DMS53 treated with DMSO at 0.1 percent for 48 hours (cell line): ENCODE data around the gene CCN6.
"Not testable (repeated sequence)": the region's sequence is repeated elsewhere in the genome, so short reads cannot be mapped to it uniquely, and the experiment has no call there.

Source experiments
- DNase-seq: peaks from one replicate; lab custom pipeline; 2025; ENCODE audit not compliant: unreplicated experiment; lab: John Stamatoyannopoulos, UW

CCN6 gene

DNA sequence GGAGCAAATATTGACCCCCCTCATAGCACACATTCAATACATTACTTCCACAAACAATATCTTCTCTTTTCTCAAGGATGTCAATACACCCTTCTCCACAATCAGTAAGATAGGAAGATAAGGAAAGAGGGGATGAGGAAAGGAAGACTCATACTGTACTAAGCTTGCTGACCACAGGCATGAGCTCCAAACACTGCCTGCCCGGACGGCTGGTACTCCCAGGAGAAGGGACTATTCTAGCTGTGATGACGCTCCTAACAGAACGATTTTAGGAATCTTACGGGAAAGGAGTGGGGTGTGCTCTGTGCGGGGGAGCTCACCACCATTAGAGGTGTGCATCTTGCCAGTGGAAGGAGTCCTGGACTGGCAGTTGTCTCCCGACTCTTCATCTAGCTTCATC, 3.9 kb upstream of the CCN6 start:
- no peak for DNase-seq

DNA sequence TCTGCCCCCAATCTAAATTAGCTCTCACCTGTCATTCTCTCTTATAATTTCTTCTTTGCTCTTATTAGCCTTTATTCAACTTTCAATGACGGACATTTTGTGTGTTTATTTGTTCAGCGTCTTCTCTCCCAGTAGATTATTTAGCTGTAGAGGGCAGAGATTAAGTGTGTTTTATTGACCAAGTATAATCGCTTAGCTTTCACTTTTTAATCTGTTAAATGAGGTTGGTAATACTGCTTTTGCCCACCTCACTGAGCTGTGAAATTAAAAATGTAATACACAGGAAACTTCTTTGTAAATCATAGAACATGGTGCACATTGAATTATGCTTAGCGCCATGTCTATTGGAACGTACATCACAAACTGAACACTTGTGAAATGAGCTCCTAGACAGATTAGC, 3.5 kb upstream of the CCN6 start:
- no peak for DNase-seq

DNA sequence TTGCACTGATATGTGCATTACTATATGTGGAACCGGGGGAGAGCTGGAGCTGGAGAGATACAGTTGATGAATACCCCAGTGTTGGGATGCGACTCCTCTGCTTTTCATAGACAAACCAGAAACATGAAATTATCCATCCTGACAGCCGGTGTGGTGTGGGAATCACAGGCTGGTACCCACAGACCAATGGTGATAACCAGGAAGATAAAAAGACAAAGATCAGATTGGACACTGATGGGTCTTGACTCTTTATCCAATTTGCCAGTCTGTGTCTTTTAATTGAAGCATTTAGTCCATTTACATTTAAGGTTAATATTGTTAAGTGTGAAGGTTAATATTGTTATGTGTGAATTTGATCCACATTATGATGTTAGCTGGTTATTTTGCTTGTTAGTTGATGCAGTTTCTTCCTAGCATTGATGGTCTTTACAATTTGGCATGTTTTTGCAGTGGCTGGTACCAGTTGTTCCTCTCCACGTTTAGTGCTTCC, 2.6 kb upstream of the CCN6 start:
- DNase-seq = not testable (repeated sequence)

DNA sequence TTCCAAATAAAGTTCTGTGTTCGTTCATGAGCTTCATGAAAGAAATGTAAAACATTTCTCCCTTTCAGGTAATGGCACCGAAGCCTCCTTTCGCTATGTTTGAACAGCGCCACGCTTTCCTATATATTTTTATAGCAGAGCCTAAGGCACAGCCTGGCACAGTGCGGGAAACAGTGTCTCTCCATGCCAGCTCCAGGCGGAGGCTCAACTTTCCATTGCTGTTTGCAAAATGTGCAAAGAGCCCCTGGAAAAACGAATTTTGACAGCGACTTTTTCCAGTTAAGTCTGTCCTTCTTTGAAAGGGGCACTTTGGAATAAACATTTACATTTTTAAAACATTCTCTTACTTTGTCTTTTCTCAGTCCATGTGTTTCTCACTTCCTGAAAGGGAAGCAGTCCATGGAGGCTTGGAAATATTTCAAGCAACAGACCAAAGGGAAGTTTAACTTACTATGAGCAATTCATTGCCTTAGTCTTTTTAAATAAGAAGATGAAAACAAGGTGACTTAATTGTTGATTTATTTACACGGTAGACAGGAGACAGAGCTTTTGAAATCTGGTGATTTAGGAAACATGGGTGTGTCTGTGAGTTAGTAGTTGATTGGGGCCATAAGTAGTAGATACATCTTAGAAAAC, 769 bp downstream of the CCN6 start:
- DNase-seq = no peak

DNA sequence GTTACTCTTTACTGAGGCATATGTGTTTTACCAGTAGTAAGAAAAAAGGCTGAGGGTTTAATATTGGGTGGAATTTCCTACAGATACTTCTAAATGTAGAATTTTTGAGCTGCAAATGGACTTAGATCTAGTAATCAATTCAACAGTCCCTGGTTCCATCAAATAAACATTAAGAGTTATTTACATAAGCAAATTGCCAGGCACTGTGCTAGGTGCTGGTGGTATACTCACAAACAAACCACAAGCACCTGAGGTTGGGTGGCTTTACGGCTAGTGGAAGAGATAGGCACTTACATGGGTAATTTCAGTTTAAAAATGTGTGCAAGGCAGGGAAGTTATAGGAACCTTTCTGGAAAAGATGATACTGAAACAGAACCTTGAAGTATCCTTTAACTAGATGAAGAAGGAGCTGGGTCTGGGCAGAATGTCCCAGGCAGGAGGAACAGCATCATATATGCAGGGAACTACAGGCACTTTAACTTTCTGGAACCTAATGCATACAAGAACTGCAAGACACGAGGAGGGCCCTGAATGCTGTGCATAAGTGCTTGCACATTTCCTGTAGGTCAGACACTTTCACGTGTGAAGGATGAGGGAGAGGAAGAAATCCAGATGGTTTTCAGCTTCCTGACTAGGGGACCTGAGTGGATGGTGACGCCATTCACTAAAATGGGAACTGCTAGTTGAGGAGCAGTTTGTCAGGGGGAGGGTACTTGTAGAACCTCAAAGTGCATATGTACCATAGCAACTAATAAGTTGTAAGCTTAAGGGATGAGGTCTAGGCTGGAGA, 4.5 kb downstream of the CCN6 start:
- no peak for DNase-seq

DNA sequence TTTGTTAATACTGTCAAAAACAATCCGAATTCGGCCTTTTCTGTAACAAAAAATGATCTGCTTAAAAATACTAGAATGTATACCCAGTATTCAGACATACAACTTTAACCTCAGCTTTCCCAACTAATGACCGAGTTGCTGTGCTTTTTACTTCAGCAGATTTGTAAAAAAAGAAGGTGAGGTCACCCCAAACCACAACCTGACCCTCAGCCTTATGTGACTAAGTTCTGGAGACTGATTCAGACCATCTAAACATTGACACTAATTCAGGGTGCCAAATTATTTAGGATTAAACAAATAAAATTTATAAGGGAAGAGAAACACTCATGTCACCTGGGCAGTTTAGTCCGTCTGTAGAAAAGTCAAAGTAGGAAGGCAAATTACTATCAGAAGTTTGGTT, 7.7 kb downstream of the CCN6 start:
- no peak for DNase-seq

DNA sequence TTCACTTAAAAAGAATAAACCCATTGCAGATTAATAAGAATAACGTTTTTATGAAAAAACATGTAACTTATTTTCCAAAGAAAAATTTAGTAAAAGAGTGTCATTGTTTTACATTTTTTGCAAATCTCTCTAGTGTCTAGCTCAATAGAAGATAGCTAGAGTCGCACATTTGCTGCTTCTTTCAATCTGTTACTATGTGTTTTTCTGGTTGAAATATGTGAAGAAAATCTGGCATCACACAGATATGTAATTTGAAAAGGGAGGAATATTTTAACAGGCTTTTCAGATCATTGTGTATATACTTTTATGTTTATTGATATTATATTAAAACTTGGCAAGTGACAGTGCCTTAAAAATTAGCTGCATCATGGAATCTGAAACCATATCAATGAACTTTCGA, 9.1 kb downstream of the CCN6 start:
- DNase-seq = no peak

DNA sequence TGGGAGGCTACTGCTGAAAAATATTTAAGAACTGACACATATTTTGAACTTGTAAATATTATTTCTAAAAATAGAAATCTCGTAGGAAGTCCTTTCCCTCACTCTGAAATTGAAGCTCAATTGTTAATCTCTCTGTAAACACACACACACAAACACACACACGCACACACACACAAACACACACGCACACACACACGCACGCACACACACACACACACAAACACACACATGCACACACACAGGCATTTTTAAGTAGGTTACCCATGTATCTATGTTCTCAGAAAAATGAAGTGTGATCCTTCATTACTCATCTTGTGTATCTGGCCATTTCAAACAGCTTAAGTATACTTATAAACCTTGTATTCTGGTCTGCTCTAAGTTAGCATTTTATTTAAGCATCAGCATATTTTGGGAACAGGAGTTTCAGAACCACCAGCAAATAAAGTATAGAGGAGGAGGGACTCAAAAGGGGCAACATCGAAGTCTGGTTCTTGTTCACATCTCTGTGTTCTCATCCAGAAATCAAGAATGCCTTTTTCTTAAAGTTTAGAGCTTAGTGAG, 11.6 kb downstream of the CCN6 start:
- no peak for DNase-seq

DNA sequence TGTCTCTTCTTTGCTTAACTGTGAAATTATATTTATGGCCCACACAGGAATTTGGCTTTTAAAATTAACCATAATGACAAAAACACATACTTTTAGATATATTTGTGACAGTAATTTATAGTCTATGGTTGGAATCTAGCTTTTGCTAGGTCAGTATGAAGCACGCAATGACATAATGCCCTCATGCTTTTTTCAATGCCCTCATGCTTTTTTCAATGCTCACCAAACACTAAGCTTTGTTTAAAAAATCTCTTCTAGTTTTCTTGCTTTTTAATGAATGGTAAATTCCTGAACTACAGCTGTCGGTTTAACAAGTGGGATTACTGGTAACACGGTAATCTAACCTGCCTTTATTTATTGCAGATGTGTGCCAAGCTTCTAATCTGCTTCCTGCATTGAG, 12.7 kb downstream of the CCN6 start:
- DNase-seq = no peak

DNA sequence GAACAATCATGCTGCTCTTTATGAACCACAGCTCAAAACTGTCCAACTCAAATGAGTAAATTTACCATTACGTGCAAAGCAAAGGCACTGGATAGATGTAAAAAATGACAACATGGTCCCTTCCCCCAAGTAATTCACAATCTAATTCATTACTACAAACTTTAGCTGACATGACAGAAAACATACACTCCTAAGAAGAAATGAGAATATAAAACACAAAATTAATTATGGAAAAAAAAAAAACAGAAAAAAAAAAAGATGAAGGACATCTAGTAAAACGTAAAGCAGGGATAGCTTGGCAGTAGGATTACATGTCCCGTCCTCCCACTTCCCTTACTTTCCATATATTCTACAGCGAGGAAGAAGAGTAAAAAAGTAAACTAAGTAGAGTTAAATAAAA, 27.7 kb downstream of the CCN6 start:
- DNase-seq = no peak

DNA sequence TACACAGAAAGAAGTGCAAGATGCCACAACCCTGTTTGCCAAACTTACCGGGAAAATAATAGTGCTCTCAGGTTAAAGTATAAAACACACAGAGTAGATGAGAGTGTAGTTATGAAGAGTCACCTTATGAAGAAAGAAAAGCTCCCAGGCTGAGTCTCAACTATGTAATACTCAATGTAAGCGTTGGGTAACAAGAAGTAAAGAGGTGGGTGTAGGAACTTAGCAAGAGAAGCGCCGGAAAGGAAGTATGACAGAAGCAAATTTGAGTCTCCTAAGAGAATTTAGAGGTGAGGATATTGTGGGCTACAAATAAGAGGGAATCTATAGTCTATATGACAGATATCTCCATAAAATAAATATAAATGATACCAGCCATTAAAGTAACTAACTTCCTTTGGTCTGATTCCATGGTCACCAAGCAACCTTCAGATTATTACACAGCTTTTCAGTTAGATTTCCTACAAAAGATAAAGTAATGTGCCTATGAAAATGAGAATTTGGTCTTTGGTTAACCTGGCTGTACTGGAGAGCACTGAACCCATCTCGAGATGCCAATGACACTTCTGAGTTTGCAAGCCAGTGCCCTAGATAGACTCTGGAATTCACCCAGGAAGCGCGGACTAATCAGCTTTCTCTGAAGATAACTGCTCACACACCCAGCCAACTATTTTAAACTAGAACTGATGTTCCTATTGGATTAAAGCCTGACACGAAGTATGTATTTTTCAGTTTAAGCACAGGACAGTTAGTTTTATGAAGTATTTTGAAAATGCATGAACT, 31.6 kb downstream of the CCN6 start:
- no peak for DNase-seq

DNA sequence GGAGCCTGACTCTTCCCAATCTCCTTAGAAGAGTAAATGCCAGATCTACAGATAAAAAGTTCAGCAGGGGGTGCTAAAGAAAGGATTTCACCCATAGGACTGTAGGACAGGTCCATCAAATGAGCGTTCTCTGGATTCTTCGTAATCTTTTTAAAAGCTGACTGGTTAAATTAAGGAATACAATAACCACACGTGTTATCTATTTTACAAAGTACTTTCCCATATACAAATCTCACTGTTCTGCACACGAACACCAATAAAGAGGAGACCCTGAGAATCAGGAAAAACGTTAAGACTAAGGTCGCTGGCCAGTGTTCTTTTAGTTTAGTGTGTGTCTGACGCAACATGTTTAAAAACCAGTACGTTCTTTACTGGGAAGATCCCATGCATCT, 32.8 kb downstream of the CCN6 start:
- peak; percentile 42 for DNase-seq

DNA sequence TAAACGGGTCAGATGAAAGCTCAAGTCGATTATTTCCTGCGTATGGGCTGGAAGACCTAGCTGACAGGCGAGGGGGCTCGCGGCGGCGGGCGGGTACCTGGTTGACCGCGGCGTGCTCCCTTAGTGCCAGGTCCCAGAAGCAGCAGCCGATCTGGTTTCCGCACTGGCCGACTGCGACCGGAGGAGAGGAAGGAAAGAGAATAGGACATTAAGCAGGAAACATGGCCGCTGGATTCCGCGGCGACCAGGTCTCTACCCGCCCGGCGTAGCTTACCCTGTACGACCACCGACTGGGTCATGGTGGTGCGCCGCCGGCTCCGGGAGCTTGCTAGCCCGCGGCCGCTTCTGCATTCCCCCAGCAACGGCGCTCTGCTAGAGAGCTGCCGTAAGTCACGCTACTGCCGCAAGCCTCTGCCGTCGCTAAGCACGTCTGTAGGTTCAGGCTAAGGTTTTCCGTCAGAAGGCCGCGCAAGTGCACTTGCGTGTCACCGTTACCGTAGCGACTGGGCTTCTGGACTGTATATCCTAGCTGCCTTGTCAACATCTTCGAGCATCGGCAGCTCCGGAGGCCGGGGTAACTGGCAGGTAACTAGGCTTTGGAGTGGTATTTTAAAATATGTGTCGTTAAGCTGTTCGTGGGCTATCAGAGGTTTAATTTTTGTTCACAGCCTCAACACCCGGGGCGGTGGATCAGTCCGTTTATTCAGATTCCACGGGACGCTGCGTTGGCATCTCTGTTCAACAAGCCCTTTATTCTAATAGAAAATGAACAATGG, 33.4 kb downstream of the CCN6 start, which contains the start of the genes FAM229B and TUBE1:
FAM229B (plus strand) TSS at position 456 of the 776 bp plus-strand sequence. CDS start 11,693 bp downstream, outside the sequence.
TUBE1 (minus strand) TSS at position 347 of the 776 bp plus-strand sequence; CDS start at position 299, 48 bp downstream.
- peak; percentile 88 for DNase-seq

DNA sequence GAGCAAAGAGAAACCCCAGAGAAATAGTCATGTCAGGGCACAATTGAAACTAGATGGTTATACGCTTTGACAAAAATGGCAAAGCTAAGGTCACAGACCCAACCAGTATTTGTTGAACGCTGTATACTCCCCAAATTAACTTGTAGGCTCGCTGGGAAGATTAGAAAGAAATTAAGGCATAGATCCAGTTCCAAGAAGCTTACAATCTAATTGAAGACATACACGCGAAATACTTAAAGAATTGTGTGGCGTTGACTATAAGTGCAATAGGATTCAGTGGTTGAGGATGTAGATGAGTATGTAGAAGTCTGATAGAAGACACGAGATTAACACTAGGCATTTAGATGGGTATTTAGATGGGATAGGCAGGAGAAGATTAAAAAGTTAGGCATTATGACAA, 34.0 kb downstream of the CCN6 start:
- DNase-seq = no peak

DNA sequence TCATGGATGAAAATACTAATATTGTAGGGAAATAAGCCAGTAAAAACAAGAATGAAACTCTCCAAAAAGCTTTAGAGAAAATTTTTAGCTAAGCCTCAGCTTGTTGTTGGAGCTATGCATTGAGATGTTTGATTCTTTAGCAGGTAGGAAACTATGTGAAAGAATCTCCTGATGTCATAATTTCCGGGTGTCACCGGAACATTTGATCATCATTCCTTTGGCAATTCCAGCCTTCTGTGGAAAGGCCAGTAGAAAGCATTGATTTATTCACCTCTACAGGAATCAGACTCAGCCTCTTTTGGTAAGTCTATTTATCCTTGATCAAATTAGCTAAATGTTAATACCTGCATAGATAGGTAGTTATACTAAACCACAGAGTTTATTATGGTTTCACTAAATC, 43.0 kb downstream of the CCN6 start:
- DNase-seq = no peak

DNA sequence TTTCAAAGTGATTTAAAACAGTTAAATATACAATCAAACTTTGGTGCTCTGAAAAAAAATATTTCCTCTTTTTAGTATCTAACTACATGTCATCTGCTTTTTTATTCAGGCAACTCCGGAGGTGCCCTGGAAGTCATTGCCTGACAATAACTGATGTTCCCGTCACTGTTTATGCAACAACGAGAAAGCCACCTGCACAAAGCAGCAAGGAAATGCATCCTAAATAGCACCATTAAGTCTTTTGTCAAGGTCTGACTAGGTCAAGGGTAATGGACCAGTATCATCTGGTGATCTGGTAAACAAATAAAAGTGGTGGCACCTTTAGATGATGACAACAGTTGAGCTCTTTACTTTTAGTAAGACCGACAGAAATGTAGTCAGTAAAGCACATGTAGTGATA, 46.7 kb downstream of the CCN6 start:
- no peak for DNase-seq

DNA sequence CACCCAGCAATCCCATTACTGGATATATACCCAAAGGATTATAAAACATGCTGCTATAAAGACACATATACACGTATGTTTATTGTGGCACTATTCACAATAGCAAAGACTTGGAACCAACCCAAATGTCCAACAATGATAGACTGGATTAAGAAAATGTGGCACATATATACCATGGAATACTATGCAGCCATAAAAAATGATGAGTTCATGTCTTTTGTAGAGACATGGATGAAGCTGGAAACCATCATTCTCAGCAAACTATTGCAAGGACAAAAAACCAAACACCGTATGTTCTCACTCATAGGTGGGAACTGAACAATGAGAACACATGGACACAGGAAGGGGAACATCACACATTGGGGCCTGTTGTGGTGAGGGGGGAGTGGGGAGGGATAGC, 52.1 kb downstream of the CCN6 start:
- DNase-seq = not testable (repeated sequence)

DNA sequence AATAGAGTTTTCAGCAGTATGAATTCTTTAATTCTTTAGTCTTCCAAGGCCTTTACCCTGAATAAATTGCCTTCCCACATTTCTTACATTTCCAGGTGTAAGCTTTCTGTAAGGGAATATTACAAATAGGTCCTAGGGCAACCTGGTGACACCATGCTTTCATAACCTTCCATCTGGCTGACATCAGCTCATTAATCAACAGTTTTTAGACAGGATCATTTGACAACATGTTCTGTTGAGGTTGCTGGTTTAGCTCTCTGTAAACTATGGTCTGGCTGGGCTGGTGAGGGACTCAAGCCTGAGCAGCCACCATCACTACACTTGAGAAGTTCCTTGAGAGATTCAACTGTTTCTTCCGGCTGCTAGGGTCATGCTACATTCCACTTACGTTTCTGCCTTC, 52.7 kb downstream of the CCN6 start:
- DNase-seq = no peak

DNA sequence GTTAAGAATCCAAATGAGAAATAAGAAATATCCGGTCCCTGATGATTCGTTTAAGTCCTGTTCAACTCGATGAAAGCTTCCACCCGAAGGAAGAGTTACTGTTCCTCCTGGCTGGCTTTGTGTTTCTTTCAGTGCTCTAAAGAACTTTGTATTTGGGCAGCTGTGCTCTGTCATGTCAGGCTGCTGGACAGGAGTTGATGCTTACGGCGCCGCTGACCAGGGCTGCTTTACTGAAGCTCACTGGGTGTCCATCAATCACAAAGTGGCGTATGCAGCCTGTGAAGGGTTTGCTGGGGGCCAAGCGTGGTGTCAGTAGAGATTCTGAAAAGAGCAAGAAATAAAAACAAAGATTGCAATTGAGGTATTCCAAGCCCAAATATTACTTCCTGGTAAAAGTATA, 55.4 kb downstream of the CCN6 start:
- no peak for DNase-seq

DNA sequence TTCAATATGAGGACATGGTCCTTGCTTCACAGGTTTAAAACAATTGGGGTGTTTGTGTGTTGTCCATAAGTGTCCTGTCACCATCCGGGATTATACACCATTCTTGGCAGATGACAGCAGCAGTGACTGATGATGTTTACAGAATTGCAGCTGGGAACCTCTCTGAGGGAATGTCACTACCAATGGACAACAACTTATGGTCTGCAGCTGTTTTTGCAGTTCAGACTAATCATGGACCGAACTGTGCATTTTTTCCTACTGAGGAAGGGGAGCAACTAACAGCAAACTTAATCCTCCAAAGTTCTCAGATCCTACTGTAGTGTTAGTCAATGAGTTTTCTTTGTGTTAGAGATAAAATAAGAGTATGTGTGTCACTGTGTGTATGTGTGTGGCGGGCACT, 59.5 kb downstream of the CCN6 start:
- DNase-seq = no peak

DNA sequence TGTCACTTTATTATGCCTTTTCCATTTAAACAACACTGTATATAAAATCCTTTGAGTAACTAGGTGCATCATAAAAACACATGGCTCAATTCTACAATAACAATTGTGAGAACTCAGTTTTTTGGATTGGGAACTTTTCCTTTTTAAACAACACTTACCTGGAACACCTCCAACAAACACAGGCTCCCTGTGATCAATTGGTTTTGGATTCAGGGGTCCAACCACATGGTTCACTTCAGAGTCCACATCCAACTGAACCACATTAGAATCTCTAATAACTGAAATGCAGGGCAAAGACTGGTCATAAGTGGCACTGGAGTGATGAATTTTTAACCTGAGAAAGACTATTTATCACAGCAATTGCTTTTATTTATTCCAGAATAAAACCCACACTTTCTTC, 60.0 kb downstream of the CCN6 start:
- DNase-seq = no peak
